SK-N-MC (cell line): ENCODE results near the gene ADCYAP1.

Experiments
- EZH2 ChIP-seq: fragments of 200-600 bp; sonication (generic); IDR thresholded peaks from one replicate; pipeline ENCODE4 v1.6.1; 2017; ENCODE audit warnings: antibody characterized with exemption
- FOXP2 ChIP-seq: optimal IDR thresholded peaks from 2 replicates; pipeline ENCODE3; 2011; ENCODE audit warnings: mild to moderate bottlenecking, moderate library complexity; ENCODE audit not compliant: insufficient read depth; ENCODE audit errors: extremely low read length, control extremely low read depth
- POLR2AphosphoS5 ChIP-seq: IDR thresholded peaks from 2 replicates; pipeline ENCODE4 v1.6.1; 2012; ENCODE audit warnings: mild to moderate bottlenecking, low read depth, low read length, borderline replicate concordance

DNA sequence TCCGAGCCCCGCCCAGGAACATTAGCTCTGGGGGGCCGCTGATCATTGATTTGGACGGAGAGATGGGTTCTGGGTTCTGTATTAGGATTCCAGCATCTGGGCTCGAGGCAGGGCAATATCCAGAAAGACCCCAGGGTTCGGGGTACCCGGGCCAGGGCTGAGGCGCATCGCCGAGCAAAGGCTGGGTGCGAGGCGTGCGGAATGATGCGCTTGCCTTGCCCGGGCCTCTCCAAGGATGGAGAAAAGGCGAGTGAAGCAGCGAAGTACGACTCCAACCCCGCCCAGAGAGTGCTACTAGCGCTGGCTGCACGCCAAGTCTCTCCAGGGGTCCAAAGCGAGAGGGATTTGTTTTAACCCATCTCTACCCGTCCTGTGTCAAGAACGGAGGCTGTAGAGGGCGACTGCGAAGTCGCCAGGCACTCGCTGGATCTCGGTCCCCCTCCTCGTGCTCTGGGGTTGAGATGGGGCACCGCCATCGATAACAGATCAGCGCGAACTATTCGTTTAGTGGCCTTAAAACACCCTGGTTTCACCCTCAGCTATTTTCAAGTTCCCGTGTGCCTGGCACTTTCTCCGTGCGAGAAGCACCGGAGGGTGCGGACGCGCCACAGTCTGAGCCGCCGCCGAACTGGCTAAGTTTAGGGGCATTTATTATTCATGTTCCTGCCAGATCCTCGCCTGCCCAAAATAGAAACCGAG, 1.9 kb downstream of the ADCYAP1 start:
- no peak for TF ChIP-seq EZH2
- TF ChIP-seq POLR2AphosphoS5, result no peak
- TF ChIP-seq FOXP2, result no peak
